ENCODE results near the gene TSPAN11. TPM values are rescaled to one million over a fixed set of nuclear protein-coding genes. Genes with fewer than 3 reads are reported as not detected.

Gene TSPAN11
- total RNA-seq, 4 donors from 2014 or later = 10.7 to 30.6 (median 18.3) TPM

- H3K4me3 ChIP-seq = no peak overlapping the region
- no peaks in the 10 kb centered on the region for H3K36me3 ChIP-seq
- H3K4me1 ChIP-seq = peaks cover 0 to 11% (median 0%) of the 10 kb centered on the region in 4 donors
- DNase-seq (ENCODE audit: low spot score in 2 of 2) = no peak
- no peak for TF ChIP-seq POLR2A (IDR thresholded peaks at IDR 0.05)
- no peak for TF ChIP-seq CTCF (IDR thresholded peaks at IDR 0.05)
- TF ChIP-seq EP300 (IDR thresholded peaks at IDR 0.05) = no peak
- no peaks in the 10 kb centered on the region for H3K9me3 ChIP-seq
- WGBS, 2 donors = 61 to 69% methylated on average over 3 of the region's 3 CpGs
- no peaks in the 10 kb centered on the region for H3K27me3 ChIP-seq
- no peak overlapping the region for H3K27ac ChIP-seq
These were observed 74.2 kb downstream of the TSPAN11 start for GRCh38 chr12:31000751-31001150.

- H3K36me3 ChIP-seq = no peaks in the 10 kb centered on the region
- no peak for DNase-seq (ENCODE audit: low spot score in 2 of 2)
- no peak overlapping the region for H3K27ac ChIP-seq
- peaks cover 0 to 16% (median 0%) of the 10 kb centered on the region in 4 donors for H3K4me1 ChIP-seq
- no peak for TF ChIP-seq CTCF (IDR thresholded peaks at IDR 0.05)
- TF ChIP-seq POLR2A (IDR thresholded peaks at IDR 0.05) = no peak
- no peak for TF ChIP-seq EP300 (IDR thresholded peaks at IDR 0.05)
- WGBS, 2 donors = 81 to 90% methylated on average over 5 to 9 of the region's 9 CpGs
- no peak overlapping the region for H3K4me3 ChIP-seq
- H3K27me3 ChIP-seq = no peaks in the 10 kb centered on the region
- H3K9me3 ChIP-seq = no peaks in the 10 kb centered on the region
These were observed 75.2 kb downstream of the TSPAN11 start for GRCh38 chr12:31001581-31002360.

- DNase-seq (ENCODE audit: low spot score in 2 of 2) = no peak
- TF ChIP-seq CTCF (IDR thresholded peaks at IDR 0.05) = no peak
- no peak for TF ChIP-seq EP300 (IDR thresholded peaks at IDR 0.05)
- TF ChIP-seq POLR2A (IDR thresholded peaks at IDR 0.05) = no peak
- Histone ChIP-seq H3K4me3 (no peak overlapping the region), H3K27me3 (no peaks in the 10 kb centered on the region), H3K36me3 (no peaks in the 10 kb centered on the region), H3K27ac (no peak overlapping the region), H3K4me1 (peaks cover 0 to 16% (median 0%) of the 10 kb centered on the region in 4 donors), H3K9me3 (no peaks in the 10 kb centered on the region)
- 85 to 100% methylated on average over 3 to 5 of the region's 5 CpGs for WGBS, 2 donors
These were observed 75.8 kb downstream of the TSPAN11 start for GRCh38 chr12:31002361-31002725.

GRCh38 chr12:31002999-31003398 lies 76.5 kb downstream of the TSPAN11 start:
- 67 to 75% methylated on average over 1 of the region's 1 CpG for WGBS, 2 donors
- no peak for TF ChIP-seq EP300 (IDR thresholded peaks at IDR 0.05)
- TF ChIP-seq POLR2A (IDR thresholded peaks at IDR 0.05) = no peak
- TF ChIP-seq CTCF (IDR thresholded peaks at IDR 0.05) = no peak

GRCh38 chr12:31003861-31004640 lies 77.5 kb downstream of the TSPAN11 start:
- DNase-seq (ENCODE audit: low spot score in 2 of 2) = no peak
- 90 to 95% methylated on average over 7 of the region's 7 CpGs for WGBS, 2 donors

More at GRCh38 chr12:31002999-31003398, 76.5 kb downstream of the TSPAN11 start:
- Histone ChIP-seq H3K27ac (no peak overlapping the region), H3K4me3 (no peak overlapping the region), H3K36me3 (no peaks in the 10 kb centered on the region), H3K27me3 (no peaks in the 10 kb centered on the region), H3K9me3 (no peaks in the 10 kb centered on the region), H3K4me1 (peaks cover 0 to 16% (median 0%) of the 10 kb centered on the region in 4 donors)
- no peak for DNase-seq (ENCODE audit: low spot score in 2 of 2)

More at GRCh38 chr12:31003861-31004640, 77.5 kb downstream of the TSPAN11 start:
- TF ChIP-seq EP300 (IDR thresholded peaks at IDR 0.05) (no peak), POLR2A (IDR thresholded peaks at IDR 0.05) (no peak), CTCF (IDR thresholded peaks at IDR 0.05) (no peak)
- H3K36me3 ChIP-seq = no peaks in the 10 kb centered on the region
- H3K4me3 ChIP-seq = no peak overlapping the region
- H3K4me1 ChIP-seq = peaks cover 0 to 16% (median 0%) of the 10 kb centered on the region in 4 donors
- H3K27me3 ChIP-seq = no peaks in the 10 kb centered on the region
- H3K9me3 ChIP-seq = no peaks in the 10 kb centered on the region
- no peak overlapping the region for H3K27ac ChIP-seq
